GM13976 (cell line): Measurements from ENCODE around the gene DPT.

Experiments
- DNase-seq: peaks from one replicate; pipeline ENCODE4 v3.0.0; 2012; ENCODE audit warnings: low spot score
- CTCF ChIP-seq: IDR thresholded peaks from 2 replicates; pipeline ENCODE4 v1.5.1; 2012; ENCODE audit warnings: borderline replicate concordance, mild to moderate bottlenecking; ENCODE audit not compliant: insufficient read depth; ENCODE audit errors: extremely low read depth, missing control alignments, control extremely low read depth
- in situ Hi-C: fragments of 300-500 bp; cut with MboI; formaldehyde crosslinking; loops from one replicate; pipeline ENCODE4 v1.12.0; 2022; ENCODE audit warnings: low sequenced_read_pairs, mixed read lengths, inconsistent platforms; ENCODE audit not compliant: unreplicated experiment

Gene DPT

GRCh38 chr1:168720839-168721238, 8.2 kb downstream of the DPT start:
- in situ Hi-C loops: no loop called here
- DNase-seq: no peak

GRCh38 chr1:168719306-168720111, 9.5 kb downstream of the DPT start:
- no peak for TF ChIP-seq CTCF
- in situ Hi-C loops: no loop called here
- peak; percentile 34 for DNase-seq

More at GRCh38 chr1:168720839-168721238, 8.2 kb downstream of the DPT start:
- no peak for TF ChIP-seq CTCF

GRCh38 chr1:168717906-168718891, 10.8 kb downstream of the DPT start:
- DNase-seq: no peak
- no peak for TF ChIP-seq CTCF
- in situ Hi-C loops: no loop called here

GRCh38 chr1:168714012-168714411, 15.0 kb downstream of the DPT start:
- TF ChIP-seq CTCF: no peak
- in situ Hi-C loops: no loop called here
- DNase-seq: no peak

GRCh38 chr1:168709405-168710363, 19.3 kb downstream of the DPT start:
- no peak for TF ChIP-seq CTCF
- in situ Hi-C loops: no loop called here
- DNase-seq: no peak
